IPS-NIHi7 (cell line): Measurements from ENCODE around the gene STK36.

Experiments used
- DNase-seq: peaks from one replicate; pipeline ENCODE4 v3.0.0; 2012; ENCODE audit warnings: mixed read lengths; ENCODE audit errors: extremely low spot score

Gene STK36

GRCh38 chr2:218659988-218660358 is 11.9 kb upstream of the STK36 start:
- DNase-seq, result no peak

GRCh38 chr2:218662377-218662776 is 9.5 kb upstream of the STK36 start:
- no peak for DNase-seq

- no peak for DNase-seq
These were observed 9.1 kb upstream of the STK36 start for GRCh38 chr2:218662827-218663226.

- DNase-seq, result no peak
These were observed 8.0 kb upstream of the STK36 start for GRCh38 chr2:218663901-218664300.

GRCh38 chr2:218664653-218665052 is 7.2 kb upstream of the STK36 start:
- no peak for DNase-seq

GRCh38 chr2:218671097-218671653 is 711 bp upstream of the STK36 start:
- no peak for DNase-seq

- no peak for DNase-seq
These were observed 7.2 kb downstream of the STK36 start for GRCh38 chr2:218679119-218679518.

GRCh38 chr2:218680061-218680460 is 8.2 kb downstream of the STK36 start:
- no peak for DNase-seq

- peak; percentile 83 for DNase-seq
These were observed 15.6 kb downstream of the STK36 start for GRCh38 chr2:218687400-218688060.

- DNase-seq, result no peak
These were observed 19.3 kb downstream of the STK36 start for GRCh38 chr2:218691234-218691633.

- no peak for DNase-seq
These were observed 22.7 kb downstream of the STK36 start for GRCh38 chr2:218694405-218695145.

- DNase-seq, result no peak
These were observed 27.0 kb downstream of the STK36 start for GRCh38 chr2:218698885-218699284.

GRCh38 chr2:218701806-218702205 is 29.9 kb downstream of the STK36 start:
- DNase-seq, result no peak

- no peak for DNase-seq
These were observed 31.5 kb downstream of the STK36 start for GRCh38 chr2:218703341-218703740.

GRCh38 chr2:218708086-218708485 is 36.2 kb downstream of the STK36 start:
- no peak for DNase-seq

- DNase-seq, result no peak
These were observed 38.0 kb downstream of the STK36 start for GRCh38 chr2:218709908-218710307.

- no peak for DNase-seq
These were observed 38.4 kb downstream of the STK36 start for GRCh38 chr2:218710334-218710686.

GRCh38 chr2:218710687-218711549 is 39.0 kb downstream of the STK36 start, which contains the start of gene TTLL4:
Gene TTLL4 (plus strand): TSS chr2:218710835. CDS start chr2:218737677, 26,842 bp downstream.
- peak; percentile 100 for DNase-seq

- no peak for DNase-seq
These were observed 39.7 kb downstream of the STK36 start for GRCh38 chr2:218711550-218711929.

- no peak for DNase-seq
These were observed 42.0 kb downstream of the STK36 start for GRCh38 chr2:218713922-218714321.

GRCh38 chr2:218716070-218716469 is 44.2 kb downstream of the STK36 start:
- no peak for DNase-seq

GRCh38 chr2:218717262-218717661 is 45.4 kb downstream of the STK36 start:
- no peak for DNase-seq
